Glutamatergic neuron (in vitro differentiated cells): ENCODE measurements around the gene SLC7A1. TPM values are rescaled to one million over a fixed set of nuclear protein-coding genes. Genes with fewer than 3 reads are reported as not detected.
A peak's percentile ranks its signal among the peaks of the same experiment; 100 is the strongest.

Experiments used
- DNase-seq: peaks from one replicate; pipeline ENCODE4 v3.0.0; 2022
- H3K27ac Mint-ChIP-seq: one replicate; pipeline ENCODE4 v1.8.0; 2020; ENCODE audit warnings: mild to moderate bottlenecking, mixed read lengths, inconsistent platforms; ENCODE audit not compliant: unreplicated experiment
- H3K27me3 Mint-ChIP-seq: one replicate; pipeline ENCODE4 v1.8.0; 2020; ENCODE audit warnings: mild to moderate bottlenecking, moderate library complexity, mixed read lengths, inconsistent platforms; ENCODE audit not compliant: unreplicated experiment
- H3K36me3 Mint-ChIP-seq: one replicate; pipeline ENCODE4 v1.8.0; 2020; ENCODE audit warnings: mild to moderate bottlenecking, mixed read lengths, inconsistent platforms; ENCODE audit not compliant: unreplicated experiment
- H3K4me1 Mint-ChIP-seq: one replicate; pipeline ENCODE4 v1.8.0; 2020; ENCODE audit warnings: mild to moderate bottlenecking, low read depth, mixed read lengths, inconsistent platforms; ENCODE audit not compliant: unreplicated experiment
- H3K4me3 Mint-ChIP-seq: one replicate; pipeline ENCODE4 v1.8.0; 2020; ENCODE audit warnings: mild to moderate bottlenecking, mixed read lengths, inconsistent platforms; ENCODE audit not compliant: unreplicated experiment
- H3K9me3 Mint-ChIP-seq: one replicate; pipeline ENCODE4 v1.8.0; 2020; ENCODE audit warnings: mild to moderate bottlenecking, moderate library complexity, mixed read lengths, inconsistent platforms; ENCODE audit not compliant: unreplicated experiment
- total RNA-seq: library from RNA; stranded (reverse); fragmentation: NEBNext Ultra II Directional; extraction: Animal tissue kit (Norgen Biotek cat#: 25700); gene quantifications from one replicate; pipeline ENCODE4 v1.2.1, GENCODE V29; 2021; ENCODE audit not compliant: unreplicated experiment
- TF ChIP-seq, protein P1 (sequence below): fragments of 200-600 bp; sonication (generic); IDR thresholded peaks from one replicate; pipeline ENCODE4 v1.5.0; 2021; ENCODE audit not compliant: partially characterized antibody, unreplicated experiment

Gene SLC7A1
- total RNA-seq, 1 donor from 2014 or later = 89.8 TPM

DNA sequence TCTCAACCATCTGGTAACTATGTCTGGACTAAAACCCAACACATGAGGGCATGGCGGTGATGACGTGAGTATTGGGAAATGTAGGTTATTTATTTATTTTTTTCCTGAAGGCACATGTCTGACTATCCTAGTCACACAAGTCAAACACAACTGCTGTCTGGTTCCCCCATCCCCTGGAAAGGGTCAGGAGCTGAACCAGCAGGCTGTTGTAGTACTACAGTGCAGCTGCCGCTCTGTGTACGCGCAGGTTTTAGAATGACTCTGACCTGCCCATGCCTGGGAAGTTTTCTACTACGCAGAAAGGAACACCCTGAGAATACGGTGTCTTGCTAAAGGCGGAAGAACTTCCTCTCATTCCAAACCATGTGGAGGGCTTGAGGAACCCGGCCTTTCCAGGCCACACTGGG, 1.2 kb downstream of the SLC7A1 start:
- peaks cover 20% of the 10 kb centered on the region for H3K4me1 Mint-ChIP-seq
- TF ChIP-seq, protein P1, sequence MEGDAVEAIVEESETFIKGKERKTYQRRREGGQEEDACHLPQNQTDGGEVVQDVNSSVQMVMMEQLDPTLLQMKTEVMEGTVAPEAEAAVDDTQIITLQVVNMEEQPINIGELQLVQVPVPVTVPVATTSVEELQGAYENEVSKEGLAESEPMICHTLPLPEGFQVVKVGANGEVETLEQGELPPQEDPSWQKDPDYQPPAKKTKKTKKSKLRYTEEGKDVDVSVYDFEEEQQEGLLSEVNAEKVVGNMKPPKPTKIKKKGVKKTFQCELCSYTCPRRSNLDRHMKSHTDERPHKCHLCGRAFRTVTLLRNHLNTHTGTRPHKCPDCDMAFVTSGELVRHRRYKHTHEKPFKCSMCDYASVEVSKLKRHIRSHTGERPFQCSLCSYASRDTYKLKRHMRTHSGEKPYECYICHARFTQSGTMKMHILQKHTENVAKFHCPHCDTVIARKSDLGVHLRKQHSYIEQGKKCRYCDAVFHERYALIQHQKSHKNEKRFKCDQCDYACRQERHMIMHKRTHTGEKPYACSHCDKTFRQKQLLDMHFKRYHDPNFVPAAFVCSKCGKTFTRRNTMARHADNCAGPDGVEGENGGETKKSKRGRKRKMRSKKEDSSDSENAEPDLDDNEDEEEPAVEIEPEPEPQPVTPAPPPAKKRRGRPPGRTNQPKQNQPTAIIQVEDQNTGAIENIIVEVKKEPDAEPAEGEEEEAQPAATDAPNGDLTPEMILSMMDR = no peak

DNA sequence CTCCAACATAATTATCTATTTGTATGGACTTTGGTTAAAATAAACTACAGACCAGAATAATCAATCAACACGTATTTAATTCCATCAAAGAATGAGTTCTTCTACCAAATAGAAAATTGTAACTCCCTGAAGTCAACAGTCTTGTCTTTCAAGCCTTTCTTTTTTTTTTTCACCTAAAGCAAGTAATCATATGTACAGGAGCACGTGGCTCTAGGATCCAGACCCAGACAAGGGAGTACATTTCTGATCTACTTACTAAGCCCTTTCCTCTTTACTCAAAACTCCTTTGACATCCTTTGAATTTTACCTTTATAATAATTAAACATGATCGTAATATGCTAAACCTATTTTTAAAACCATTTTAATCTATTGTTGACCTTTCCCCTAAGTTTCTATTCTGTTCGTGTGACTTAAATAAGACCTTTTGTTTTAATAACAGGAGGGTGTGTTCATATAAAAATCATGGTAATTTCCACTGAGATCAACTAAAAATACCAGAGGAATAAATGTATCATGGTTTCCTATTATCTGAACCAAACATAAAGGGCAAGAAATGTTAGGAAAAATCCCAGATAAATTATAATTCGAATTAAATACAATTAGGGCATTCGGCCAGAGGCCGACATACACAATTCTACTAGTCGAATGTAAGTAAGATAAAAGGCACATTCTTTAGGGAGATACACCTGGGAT, 1.7 kb downstream of the SLC7A1 start:
- no peak for DNase-seq
- Mint-ChIP-seq H3K36me3 (peaks cover 5% of the 10 kb centered on the region), H3K27me3 (peaks cover 7% of the 10 kb centered on the region), H3K9me3 (peaks cover 9% of the 10 kb centered on the region), H3K27ac (peak overlapping the region; percentile 87), H3K4me3 (peak overlapping the region; percentile 92), H3K4me1 (peaks cover 20% of the 10 kb centered on the region)
- TF ChIP-seq, protein P1 = no peak

More for the DNA sequence above, 1.2 kb downstream of the SLC7A1 start:
- H3K27me3 Mint-ChIP-seq = peaks cover 7% of the 10 kb centered on the region
- peak; percentile 37 for DNase-seq
- H3K36me3 Mint-ChIP-seq = peaks cover 5% of the 10 kb centered on the region
- peak overlapping the region; percentile 92 for H3K4me3 Mint-ChIP-seq
- peaks cover 9% of the 10 kb centered on the region for H3K9me3 Mint-ChIP-seq
- peak overlapping the region; percentile 87 for H3K27ac Mint-ChIP-seq

DNA sequence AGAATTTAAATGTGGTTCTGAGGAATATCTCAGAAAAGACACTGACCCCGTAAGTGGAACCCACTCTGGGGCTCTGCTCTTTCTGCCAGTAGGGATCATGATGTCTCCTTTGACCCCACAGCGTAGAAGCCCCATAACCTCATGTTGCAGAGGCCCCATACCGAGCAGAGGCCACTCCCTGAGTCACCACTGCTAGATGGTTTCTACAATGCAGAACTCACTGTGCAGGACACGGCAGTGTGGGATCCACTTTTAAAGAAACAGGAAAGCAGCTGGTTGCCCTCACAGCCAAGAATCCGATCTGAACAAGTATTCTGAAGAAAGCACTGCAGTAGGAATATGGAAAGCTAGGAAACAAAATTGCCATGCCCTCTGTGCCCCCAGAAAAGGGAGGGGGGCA, 4.2 kb downstream of the SLC7A1 start:
- TF ChIP-seq, protein P1 = no peak
- H3K27me3 Mint-ChIP-seq = peaks cover 7% of the 10 kb centered on the region
- H3K36me3 Mint-ChIP-seq = peaks cover 1% of the 10 kb centered on the region
- no peak overlapping the region for H3K27ac Mint-ChIP-seq
- no peak for DNase-seq
- H3K9me3 Mint-ChIP-seq = peaks cover 5% of the 10 kb centered on the region
- H3K4me1 Mint-ChIP-seq = peaks cover 20% of the 10 kb centered on the region
- H3K4me3 Mint-ChIP-seq = no peak overlapping the region

DNA sequence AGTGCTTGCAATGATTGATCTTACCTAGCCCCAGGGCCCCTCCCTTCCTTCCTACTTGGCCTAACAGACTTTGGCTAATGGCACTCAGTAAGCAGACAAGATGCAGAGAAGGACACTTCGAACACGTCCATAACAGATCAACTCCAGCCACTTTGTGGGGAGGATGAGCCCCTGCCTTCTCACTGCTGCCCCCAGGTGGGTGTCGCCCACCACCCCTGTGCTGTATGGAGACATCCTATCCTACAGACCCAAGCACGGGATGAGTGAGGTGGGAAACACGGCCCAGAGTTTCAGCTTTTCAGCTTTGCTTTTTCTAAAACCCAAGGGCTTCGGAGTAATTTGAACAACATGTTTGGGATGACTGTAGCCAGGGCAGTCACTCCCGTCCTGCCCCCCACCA, 5.5 kb downstream of the SLC7A1 start:
- Mint-ChIP-seq H3K9me3 (peaks cover 4% of the 10 kb centered on the region), H3K27me3 (peaks cover 5% of the 10 kb centered on the region), H3K36me3 (no peaks in the 10 kb centered on the region), H3K27ac (no peak overlapping the region), H3K4me3 (no peak overlapping the region), H3K4me1 (peaks cover 20% of the 10 kb centered on the region)
- TF ChIP-seq, protein P1 = no peak
- DNase-seq = peak; percentile 39

DNA sequence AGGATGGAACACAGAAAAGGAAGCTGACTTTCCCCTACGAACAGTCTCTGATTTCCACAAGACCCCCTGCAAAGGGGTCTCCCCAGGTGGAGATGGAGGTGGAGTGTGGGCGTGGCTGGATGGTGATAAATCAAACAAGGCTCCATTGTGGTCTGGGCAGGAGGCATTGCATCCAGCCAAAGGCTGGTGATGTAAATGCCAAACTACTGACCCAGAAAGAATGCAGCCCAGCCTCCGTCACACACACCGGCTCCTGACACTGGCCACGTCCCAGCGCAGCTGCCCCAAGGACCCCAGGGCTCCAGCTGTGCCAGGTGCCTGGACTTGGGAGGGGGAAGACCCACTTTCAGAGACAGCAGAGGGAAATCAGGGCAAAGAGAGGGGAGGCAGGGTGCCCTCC, 6.3 kb downstream of the SLC7A1 start:
- Mint-ChIP-seq H3K4me1 (peaks cover 20% of the 10 kb centered on the region), H3K27ac (no peak overlapping the region), H3K9me3 (peaks cover 4% of the 10 kb centered on the region), H3K27me3 (peaks cover 5% of the 10 kb centered on the region), H3K4me3 (no peak overlapping the region), H3K36me3 (no peaks in the 10 kb centered on the region)
- no peak for DNase-seq
- TF ChIP-seq, protein P1 = no peak
